Spleen (tissue), 7 donors: ENCODE measurements around the gene SLC25A51.
A peak's percentile ranks its signal among the peaks of the same experiment; 100 is the strongest.

Experiments
- POLR2AphosphoS5 ChIP-seq, 3 donors: sonication (generic); formaldehyde crosslinking; IDR thresholded peaks; one replicate each; pipeline ENCODE4 v1.5.1; 2017; ENCODE audit warnings: antibody characterized with exemption in 3 of 3
- TF ChIP-seq, protein P1 (sequence below), 11 experiments: fragments of 200-600 bp in 7 of 11; fragments of 450-650 bp in 4 of 11; sonication (generic) in 4 of 11; IDR thresholded peaks in 8 of 11; conservative IDR thresholded peaks in 3 of 11; 1 replicate in 7 of 11; 2 replicates in 4 of 11; pipeline versions ENCODE4 v1.4.0 to v1.8.0; 2016 to 2021; ENCODE audit warnings: antibody characterized with exemption in 11 of 11, inconsistent platforms in 4 of 11, mild to moderate bottlenecking in 1 of 11
- donor health status: DM: no; HTN: no; CAD: no; lungs with moderate emphysema.
- donor health status: DM: no; HTN: no; CAD: no.
- donor health status: DM: no; HTN: no; CAD: no.

DNA sequence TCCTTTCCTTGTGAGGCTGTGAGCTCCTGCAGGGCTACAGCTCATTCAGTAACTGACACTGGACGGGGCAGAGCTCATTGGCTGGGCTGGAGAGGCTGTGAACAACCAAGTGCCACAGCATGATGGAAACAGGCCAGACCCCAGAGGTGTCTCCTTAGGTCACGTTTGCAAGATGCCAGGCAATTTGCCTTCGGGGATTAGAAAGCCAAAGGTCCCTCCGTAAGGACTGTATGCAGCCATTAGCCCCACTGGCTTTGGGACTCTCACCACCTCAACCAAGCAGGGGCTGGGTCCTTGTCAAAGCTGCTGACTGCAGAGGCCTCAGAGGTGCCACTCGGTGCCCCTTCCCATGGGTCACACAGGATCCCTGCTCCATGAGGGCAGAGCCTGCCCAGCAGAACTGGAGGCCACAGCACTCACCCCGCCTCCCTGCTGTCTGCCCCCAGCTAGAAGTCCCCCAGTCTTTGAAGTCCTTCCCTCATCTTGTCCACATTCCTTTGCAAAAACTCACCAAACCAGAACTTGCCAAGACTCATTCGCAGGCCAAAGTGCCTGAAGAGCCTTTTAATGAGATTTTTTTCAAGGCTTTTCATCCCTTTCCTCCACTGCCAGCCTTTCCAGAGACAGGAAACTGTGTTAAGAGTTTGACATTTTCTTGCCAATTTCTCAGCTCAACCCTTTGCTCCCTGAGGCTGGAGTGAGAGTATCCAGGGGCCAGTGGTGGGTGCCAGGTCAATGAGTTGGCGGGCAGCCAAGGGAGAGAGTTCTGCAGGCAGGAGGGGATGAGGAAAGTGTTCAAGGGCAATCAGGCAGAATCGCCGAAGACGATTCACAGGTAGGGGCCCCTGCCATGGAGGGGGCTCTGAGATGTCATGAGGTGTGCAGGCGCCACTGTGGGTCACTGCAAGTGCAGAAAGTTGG lies 39.7 kb upstream of the SLC25A51 start:
- TF ChIP-seq, protein P1, sequence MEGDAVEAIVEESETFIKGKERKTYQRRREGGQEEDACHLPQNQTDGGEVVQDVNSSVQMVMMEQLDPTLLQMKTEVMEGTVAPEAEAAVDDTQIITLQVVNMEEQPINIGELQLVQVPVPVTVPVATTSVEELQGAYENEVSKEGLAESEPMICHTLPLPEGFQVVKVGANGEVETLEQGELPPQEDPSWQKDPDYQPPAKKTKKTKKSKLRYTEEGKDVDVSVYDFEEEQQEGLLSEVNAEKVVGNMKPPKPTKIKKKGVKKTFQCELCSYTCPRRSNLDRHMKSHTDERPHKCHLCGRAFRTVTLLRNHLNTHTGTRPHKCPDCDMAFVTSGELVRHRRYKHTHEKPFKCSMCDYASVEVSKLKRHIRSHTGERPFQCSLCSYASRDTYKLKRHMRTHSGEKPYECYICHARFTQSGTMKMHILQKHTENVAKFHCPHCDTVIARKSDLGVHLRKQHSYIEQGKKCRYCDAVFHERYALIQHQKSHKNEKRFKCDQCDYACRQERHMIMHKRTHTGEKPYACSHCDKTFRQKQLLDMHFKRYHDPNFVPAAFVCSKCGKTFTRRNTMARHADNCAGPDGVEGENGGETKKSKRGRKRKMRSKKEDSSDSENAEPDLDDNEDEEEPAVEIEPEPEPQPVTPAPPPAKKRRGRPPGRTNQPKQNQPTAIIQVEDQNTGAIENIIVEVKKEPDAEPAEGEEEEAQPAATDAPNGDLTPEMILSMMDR (IDR thresholded peaks at IDR 0.05 in 8 of 11, conservative IDR thresholded peaks at IDR 0.05 in 3 of 11): no peak
- peak in 1 of 3 donors; percentile 12 for TF ChIP-seq POLR2AphosphoS5 (IDR thresholded peaks at IDR 0.05)
